NCI-H748 (cell line): Measurements from ENCODE around the gene SERBP1.
"Not testable (repeated sequence)": the region's sequence is repeated elsewhere in the genome, so short reads cannot be mapped to it uniquely, and the experiment has no call there.

Experiments used
- DNase-seq: peaks from one replicate; lab custom pipeline; 2025; ENCODE audit not compliant: unreplicated experiment; lab: John Stamatoyannopoulos, UW

SERBP1 gene

DNA sequence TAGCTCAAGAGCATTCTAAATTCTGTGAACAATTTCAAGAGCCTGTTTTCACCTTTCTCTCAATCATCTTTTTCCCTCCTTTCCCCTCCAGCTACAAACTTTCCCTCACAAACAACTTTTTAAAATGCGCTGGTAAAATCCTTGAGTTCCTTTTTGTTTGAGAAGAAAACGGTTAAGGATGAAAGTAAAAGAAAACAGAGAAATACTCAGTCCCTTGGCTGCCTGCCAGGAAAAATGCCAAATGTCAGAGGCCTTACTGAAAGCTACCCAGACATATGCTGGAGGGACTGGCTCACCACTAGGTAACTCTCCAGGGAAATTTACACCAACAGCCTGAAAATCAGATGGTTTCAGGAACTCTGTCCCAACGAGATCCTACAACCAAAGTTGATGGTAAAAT is 11.0 kb upstream of the SERBP1 start:
- peak; percentile 39 for DNase-seq

DNA sequence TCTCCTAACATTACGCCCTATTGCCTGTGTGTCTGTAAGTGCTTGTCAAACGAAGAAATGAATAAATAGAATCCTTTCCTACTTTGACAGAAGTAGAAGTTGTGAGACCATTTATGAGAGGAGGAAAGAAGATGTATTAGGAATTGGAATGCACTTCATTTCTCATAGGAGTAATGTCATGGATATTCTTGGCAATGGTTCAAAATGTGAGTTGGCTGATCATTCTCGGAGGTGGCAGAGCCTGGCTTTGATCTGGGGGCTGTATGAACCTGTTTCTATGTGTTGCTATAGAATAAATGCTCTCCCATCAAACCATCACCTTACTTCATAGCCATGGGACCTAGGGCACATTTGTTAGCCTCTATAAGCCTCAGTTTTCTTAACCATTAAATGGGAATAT is 10.1 kb upstream of the SERBP1 start:
- no peak for DNase-seq

DNA sequence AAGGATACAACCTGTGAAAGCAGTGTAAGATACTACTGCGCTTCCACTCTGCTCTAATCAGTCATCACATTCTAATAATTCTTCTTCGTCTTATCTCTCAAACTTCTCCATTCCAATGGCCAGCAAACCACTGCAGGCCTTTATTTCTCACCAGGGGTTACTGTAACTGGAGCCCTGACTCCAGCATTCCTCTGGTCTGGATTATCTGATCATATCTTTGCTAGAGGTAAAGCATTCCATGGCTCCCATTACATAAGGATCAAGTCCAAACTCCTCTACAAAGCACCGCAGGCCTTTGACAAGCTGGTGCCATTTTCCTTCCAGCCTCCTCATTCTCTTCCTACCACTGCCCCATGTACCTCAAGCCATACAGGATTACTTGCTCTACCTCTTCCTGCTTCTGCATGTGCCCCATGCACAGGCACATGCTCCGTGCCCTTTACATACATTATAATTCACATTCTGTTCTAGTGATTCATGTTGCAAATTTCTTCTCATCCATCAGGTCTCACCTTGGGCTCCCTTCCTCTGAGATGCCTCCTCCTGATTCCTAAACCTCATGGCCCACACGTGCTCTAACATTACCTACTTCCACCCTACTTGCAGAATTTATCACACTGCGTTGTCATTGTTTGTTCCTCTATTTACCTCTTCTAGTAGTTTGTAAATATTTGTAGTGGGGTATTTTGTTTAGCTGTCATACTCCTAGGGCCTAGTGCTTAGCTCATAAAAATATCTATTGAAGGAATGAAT is 9.3 kb upstream of the SERBP1 start:
- DNase-seq = no peak

DNA sequence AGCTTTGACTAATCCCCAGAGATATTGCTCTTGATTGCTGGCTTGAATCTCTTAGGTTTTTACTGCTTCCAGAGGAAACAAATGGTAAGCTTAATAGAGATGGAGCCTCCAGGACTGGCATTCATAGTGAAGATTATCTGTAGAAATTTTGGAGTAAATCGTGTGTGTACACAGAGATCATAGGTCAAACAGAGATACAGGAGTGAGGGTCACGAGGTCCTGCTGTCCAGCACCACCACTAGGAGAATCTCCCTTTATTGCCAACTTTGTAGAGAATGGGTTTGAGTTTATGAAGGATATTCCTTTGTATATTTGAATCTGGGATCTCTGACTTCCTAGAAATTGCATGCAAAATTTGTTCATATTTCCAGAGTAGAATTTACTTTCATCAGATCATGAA is 7.8 kb upstream of the SERBP1 start:
- no peak for DNase-seq

DNA sequence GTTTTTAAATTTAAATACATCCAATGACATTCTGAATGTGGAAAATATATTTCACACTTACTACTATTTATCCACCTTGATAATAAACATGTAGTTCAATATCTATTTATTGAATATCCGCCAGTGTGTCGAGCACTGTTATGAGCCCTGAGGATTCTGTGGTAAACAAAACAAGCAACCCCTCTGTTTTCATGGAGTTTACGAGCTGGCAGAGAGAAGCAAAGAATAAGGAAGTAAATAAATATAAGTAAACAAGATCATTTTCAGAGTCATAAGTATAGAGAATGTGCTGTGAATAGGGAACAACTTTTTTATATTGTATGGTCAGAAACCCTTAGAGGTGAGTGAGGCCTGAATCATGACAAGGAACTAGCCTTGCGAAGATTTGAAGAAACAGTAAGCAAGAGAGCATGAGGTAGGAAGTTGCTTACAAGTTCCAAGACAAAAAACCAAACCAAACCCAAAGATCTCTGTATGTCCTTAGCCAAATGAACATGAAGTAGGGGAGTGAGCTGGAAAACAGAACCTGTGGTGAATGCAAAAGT is 6.4 kb upstream of the SERBP1 start:
- DNase-seq = no peak

DNA sequence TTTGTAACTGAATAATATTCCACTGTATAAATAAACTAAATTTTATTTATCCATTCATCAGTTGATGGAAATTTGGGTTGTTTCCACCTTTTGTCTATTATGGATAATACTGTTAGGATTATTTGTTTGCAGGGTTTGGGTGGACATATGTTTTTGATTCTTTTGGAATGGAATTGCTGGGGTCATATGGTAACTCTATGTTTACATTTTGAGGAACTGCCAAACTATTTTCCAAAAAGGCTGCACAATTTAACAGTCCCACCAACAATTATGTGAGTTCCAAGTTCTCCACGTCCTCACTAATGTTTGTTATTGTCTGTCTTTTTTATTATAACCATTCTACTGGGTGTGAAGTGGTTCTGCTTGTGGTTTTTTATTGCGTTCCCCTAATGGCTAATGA is 4.3 kb upstream of the SERBP1 start:
- no peak for DNase-seq

DNA sequence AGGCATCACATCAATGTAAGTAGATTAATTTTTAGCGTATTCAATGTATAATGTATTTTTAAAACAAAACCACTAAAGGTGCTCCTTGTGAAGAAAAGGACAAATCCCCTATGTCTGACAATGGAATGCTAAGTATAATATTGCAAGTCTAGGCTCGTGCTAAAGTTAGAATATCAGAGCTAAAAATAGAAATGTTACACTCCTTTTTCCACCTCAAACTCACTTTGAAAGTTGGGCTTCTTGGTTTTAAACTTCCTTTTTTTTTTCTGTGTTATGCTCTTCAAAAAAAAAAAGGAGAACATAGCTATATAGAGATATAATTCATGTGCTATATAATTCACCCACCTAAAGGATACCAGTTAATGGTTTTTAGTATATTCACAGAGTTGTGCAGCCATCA is 3.6 kb upstream of the SERBP1 start:
- no peak for DNase-seq

DNA sequence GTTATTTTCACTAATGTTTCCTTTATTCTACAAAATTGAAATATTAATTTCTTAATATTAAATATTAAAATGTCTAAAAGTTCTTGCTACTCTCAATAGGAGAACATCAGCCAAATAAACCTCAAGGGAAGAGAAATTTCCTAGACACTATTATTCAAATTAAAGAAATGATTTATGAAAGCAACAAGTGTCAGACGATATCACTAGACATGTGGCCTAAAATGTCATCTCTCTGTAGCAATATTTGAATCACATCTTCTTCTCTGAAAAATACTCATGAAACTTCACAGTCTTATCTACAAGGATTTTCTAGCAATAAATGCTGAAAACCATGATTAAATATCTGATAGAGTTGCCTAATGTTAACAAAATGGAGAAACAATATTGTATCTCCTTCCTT is 2.5 kb upstream of the SERBP1 start:
- no peak for DNase-seq

DNA sequence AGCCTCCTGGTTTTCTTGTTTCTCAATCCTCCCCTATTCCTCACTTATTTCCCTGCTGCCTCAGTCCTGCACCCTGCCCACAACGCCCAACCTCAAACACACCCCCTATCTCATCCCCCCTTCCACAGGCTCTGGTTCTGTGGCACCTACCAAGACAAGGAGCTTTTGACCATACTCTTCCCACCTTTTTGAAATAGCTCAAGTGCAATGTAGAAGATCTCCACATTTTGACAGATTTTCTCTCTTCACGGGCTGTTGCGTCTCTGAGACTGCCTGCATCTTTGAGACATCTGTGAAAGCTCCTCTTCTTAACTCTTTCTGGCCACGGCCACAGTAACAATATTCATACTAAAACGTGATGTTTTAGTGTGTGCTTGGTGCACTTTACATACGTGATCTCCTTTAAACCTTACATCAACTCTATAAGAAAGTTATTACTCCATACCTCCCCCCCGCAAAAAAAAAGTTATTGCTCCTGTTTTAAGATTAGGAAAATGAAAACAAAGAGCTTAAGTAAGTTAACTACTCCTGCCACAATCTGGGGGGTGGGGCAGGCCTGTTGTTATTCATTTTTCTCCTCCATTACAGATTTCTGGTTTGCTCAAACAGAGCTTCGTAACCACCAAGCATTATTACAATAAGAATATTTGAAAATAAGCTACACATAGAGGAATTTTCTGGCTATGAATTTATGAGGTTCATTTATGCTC is 1.8 kb upstream of the SERBP1 start:
- DNase-seq = no peak

DNA sequence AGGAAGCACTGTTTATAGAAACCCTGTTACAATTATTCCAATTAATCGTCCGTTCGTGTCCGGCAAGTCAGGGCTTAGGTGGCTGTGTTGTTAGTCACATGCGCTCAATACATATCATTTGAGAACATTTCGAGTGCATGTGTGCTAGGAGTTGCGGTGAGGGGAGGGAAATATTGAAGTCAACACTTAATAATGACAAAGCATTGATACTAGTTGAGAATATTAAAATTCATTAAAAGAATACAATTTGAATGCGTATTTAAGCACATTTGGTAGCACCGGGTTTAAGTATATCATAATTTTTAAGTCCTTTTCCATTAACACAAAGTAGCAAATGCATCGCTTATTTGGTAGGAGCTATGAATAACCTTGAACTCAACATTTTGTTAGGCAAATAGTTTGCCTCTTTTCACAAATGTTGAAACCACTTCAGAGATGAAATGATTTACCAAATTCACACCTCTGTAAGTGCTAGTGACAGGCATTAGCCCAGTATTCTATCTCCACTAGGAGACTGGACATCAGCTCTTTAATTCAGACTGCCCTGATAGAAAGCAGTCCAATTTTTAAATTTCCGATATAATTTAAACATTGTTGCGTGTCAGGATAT is 1.1 kb upstream of the SERBP1 start:
- DNase-seq = no peak

DNA sequence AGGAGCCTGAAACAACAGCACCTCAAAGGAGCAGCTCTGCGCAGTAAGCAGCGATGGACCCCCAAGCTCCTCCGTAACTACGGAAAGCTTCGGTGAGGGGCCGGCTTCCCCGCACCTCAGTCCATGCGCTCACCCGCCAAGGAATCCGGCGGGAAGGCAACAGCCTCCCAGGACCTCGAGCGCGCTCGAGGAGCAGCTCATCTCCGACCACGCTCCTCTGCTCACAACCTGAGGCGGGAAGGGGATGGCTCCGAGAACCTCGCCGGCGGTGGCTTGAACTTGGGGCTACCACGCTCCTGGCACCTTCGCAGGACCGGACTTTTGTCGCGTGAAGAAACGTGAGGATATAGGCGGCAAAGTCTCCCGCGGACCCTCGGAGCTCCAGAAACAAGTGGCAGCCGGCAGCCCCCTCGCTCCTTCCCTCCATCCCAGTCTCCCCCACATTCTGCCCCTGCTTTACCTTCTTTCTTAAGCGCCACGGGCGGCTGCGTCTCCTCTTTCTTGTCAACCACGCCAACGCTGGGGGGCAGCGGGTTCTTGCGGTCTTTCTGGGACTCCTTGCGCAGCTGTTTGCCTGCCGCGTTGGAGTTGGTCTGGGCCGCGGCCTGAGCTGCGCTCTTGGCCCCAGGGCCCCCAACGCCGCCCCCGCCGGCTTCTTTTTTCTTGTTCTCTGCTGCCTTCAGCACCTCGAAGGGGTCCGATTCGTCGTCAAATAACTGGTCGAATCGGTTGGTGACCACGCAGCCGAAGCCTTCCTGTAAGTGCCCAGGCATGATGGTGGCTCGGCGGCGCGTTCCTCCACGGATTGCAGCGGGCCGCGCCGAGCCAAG is 459 bp downstream of the SERBP1 start:
- peak; percentile 65 for DNase-seq

DNA sequence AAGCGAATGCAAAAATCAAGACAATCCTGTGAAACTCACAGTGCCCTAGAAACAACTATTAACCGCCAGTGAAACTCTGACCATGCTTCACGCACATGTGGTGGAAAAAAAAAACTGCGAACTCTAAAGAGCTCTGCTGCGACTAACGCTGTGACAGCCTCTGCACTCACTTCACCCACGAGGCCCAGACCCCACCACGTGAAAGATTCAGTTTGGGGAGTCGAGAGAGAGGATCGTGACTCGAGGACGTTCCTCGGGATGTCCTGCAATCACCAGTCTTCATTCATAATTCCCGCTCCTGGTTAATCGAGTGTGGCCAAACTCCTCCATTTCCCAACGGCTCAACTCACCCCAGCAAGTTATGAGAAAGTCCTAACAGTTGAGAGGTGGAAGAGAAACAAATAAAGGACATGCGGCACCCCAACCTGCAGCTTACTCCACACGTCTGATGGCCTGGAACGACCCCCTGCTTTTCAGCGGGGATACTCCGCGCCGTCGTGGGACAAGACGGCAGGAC is 1.1 kb downstream of the SERBP1 start:
- peak; percentile 39 for DNase-seq

DNA sequence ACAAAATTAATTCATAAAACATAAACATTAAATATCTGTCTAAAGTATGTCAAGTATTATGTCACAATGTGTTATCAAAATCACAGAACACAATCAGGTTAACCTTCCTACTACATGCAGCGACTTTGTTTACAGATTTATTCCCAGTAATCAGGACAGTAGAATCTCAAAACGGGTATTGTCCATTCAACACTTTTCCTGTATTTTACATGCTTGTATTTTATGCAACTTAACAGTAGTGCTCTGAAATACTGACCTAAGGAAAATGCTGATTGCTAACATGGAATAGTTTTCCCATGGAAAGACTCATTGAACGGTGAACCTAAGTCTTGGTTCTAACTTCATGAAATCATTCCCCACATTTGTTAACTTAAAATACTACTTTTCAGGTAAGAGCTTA is 2.3 kb downstream of the SERBP1 start:
- no peak for DNase-seq

DNA sequence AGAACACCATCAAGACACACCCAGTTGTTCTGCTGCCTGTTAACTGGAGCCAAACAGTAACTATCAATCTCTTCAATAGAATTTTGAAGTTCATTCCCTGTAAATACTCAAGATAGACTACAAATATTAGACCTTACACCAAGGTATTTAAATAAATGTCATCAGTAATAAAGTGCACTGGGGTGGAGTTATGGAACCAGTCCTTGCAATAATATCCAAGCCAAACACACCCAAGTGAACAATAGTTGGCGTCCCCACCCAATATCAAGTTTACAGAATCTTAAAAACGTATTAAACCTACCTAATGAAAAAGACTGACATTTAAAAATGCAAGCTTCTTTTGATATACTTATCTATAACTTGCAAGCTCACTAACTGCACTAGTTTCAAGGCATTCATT is 2.7 kb downstream of the SERBP1 start:
- DNase-seq = no peak

DNA sequence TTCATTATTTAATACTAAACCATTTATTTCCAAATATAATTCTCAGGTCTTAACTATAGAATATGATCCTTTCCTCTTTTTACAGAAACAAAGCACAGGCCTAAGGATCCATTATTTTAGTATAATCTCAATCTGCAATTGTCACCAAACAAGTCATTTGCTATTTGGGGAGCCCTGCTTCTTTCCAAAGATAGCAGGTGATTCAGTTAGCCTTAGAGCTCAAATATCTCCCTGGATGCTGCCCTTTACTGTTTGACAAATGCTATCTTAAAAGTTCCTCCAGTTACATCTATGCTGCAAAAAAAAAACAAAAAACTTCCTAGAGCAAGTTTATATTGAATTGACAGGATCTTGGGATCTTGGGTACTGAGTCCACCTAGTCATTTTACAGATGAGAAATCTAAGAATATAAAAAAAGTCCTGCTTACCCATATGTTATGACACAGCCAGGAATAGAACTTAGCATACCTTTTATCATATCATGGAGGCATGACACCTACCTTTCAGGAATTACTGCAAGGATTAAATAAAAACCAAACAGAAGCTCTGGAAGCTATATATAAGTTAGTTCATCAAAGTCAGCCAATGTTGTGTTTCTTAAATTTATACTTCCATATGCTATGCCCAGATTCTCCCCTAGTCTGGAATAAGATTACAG is 9.2 kb downstream of the SERBP1 start:
- no peak for DNase-seq

DNA sequence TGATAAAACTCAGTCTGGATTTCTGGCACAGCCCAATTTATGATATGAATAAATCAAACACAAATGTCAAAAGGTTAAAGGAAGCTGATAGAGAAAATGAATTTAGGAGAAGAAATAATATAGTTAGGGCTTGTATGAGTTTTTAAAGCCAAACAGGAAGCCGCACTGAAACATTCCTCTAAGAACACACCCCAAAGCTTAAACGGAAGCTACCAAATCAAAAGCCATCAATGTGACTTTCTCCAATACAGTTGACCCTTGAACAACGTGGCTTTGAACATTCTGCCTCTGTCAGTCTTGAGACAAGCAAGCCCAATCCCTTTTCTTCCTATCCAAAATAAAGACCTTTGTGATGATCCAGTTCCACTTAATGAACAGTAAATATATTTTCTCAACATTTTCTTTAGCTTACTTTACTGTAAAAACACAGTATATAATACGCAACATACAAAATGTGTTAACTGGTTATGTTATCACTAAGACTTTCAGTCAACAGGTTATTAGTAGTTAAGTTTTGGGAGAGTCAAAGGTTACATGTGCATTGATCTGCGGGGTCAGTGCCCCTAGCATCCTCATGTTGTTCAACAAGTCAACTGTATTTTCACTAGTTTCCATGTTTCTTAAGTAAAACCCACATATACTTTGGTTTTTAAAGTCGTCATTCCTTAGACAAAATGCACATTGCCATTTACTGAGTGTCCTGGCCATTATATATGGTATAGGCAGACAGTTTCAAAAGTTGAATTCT is 11.2 kb downstream of the SERBP1 start:
- DNase-seq = no peak

DNA sequence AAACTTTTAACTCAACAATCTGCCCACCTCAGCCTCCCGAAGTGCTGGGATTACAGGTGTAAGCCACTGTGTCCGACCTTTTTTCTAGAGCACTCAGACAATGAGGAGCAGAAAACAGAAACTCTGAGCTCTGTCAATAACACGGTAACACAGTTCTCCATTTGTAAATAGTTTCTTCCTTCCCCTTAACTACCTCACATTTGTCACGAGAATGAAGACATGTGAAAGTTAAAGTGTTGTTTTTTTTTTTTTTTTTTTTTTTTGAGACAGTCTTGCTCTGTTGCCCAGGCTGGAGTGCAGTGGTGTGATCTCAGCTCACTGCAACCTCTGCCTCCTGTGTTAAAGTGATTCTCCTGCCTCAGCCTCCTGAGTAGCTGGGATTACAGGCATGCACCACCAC is 12.5 kb downstream of the SERBP1 start:
- not testable (repeated sequence) for DNase-seq

DNA sequence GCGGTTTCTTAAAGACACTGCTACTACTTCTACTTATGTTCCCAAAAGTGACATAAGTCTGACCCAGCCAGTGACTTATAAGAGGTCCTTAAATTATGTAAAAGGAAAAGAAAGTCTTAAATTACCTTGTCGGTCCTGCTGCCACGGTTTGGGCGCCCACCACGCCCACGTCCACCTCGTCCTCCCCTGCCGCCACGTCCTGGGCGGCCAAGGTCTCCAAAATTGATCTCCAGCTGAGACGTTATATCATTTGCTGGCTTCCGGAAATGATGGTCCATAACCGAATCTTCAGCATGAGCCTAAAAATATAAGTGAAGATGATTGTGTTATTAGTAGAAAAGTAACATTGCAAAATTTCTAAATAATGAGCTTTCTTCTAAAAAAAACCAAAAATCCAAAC is 15.2 kb downstream of the SERBP1 start:
- no peak for DNase-seq

DNA sequence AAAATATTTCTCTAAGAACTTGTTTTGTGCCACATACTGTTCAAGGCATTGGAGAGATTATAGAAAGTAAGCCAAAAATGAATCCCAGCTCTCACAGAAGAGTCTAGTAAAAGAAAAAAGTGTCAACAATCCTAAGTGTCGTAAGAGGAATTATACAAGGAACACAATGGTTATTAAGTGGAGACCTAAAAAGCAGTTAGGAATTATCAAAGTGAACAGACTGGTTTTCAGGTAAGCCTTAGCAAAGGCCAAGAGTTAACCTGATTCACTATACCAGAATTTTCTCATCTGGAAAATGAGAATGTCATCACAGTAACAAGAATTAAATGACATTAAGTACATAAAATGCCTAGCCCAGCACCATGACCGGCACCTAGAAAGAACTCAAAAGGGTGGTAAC is 15.6 kb downstream of the SERBP1 start:
- no peak for DNase-seq

DNA sequence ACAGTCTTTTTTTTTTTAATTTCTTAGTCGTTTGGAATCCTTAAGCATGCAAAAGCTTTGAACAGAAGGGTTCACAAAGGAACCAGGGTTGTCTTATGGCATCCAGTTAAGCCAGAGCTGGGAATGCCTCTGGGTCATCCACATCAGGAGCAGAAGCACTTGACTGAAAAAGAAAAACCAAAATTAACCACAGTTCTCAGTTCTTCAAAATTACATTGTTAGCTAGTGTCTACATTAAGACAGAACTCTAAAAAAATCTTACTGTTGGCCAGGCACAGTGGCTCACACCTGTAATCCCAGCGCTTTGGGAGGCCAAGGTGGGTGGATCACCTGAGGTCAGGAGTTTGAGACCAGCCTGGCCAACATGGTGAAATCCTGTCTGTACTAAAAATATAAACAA is 17.1 kb downstream of the SERBP1 start:
- not testable (repeated sequence) for DNase-seq
